ENCODE data around the gene STKLD1.

Gene STKLD1

DNA sequence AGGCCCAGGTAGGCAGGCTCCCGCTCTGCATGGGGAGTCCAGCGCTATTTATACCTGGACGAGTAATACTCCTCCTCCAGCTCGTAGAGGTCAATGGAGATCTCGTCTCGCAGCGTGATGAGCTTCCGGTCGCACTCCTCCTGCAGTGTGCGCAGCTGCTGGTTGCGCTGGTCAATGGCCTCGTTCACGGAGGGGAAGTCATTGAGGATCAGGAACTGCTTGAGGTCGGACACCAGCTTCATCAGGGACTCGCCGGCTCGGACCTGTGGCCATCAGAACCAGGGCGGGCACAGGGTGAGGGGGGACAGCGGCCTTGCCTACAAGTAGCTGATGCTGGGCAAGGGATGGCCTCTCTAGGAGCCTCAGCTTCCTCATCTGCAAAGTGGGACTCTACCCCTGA lies 32.1 kb upstream of the STKLD1 start:
- Histone ChIP-seq H3K27ac (no peak overlapping the region), H3K4me3 (IDR thresholded peaks at IDR 0.05; ENCODE audit: insufficient read depth, low read depth, low read length) (no peak overlapping the region), H3K79me2 (ENCODE audit: insufficient read depth, low read depth) (peaks cover 30% of the 10 kb centered on the region), H3K36me3 (ENCODE audit: insufficient read depth) (peaks cover 3% of the 10 kb centered on the region), H2AFZ (ENCODE audit: low read depth) (no peak overlapping the region), H3K27me3 (ENCODE audit: insufficient read depth, low read depth) (no peaks in the 10 kb centered on the region), H3K4me2 (no peak overlapping the region), H3K4me1 (ENCODE audit: low read depth, poor library complexity, severe bottlenecking) (peaks cover 9% of the 10 kb centered on the region), H4K20me1 (ENCODE audit: insufficient read depth) (no peaks in the 10 kb centered on the region), H3K9ac (no peak overlapping the region)
- TF ChIP-seq, protein P1, sequence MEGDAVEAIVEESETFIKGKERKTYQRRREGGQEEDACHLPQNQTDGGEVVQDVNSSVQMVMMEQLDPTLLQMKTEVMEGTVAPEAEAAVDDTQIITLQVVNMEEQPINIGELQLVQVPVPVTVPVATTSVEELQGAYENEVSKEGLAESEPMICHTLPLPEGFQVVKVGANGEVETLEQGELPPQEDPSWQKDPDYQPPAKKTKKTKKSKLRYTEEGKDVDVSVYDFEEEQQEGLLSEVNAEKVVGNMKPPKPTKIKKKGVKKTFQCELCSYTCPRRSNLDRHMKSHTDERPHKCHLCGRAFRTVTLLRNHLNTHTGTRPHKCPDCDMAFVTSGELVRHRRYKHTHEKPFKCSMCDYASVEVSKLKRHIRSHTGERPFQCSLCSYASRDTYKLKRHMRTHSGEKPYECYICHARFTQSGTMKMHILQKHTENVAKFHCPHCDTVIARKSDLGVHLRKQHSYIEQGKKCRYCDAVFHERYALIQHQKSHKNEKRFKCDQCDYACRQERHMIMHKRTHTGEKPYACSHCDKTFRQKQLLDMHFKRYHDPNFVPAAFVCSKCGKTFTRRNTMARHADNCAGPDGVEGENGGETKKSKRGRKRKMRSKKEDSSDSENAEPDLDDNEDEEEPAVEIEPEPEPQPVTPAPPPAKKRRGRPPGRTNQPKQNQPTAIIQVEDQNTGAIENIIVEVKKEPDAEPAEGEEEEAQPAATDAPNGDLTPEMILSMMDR (conservative IDR thresholded peaks at IDR 0.05; ENCODE audit: low read depth, low read length): no peak

DNA sequence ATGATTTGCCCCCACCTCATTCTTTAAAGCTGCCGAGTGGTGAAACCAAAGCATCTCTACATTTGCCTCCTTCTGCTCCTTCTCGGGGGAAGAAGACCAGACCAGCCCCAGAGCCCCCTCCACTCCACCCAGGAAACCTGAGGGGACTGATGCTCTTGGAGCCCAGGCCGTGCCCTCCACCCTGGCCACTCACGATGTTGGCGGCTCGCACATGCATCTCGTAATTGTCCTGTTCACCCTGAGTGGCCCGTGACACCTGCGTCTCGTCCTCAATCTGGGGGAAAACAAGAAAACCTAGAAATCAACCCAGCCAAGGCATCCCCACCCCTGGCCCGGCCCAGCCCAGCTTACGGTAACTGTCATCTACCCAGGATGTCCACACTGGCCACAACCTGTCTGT lies 31.2 kb upstream of the STKLD1 start:
- Histone ChIP-seq H3K9ac (no peak overlapping the region), H3K4me2 (no peak overlapping the region), H3K36me3 (ENCODE audit: insufficient read depth) (peaks cover 12% of the 10 kb centered on the region), H3K79me2 (ENCODE audit: insufficient read depth, low read depth) (peaks cover 38% of the 10 kb centered on the region), H3K4me3 (IDR thresholded peaks at IDR 0.05; ENCODE audit: insufficient read depth, low read depth, low read length) (no peak overlapping the region), H3K27ac (no peak overlapping the region), H3K4me1 (ENCODE audit: low read depth, poor library complexity, severe bottlenecking) (peaks cover 16% of the 10 kb centered on the region), H3K27me3 (ENCODE audit: insufficient read depth, low read depth) (no peaks in the 10 kb centered on the region), H2AFZ (ENCODE audit: low read depth) (no peak overlapping the region), H4K20me1 (ENCODE audit: insufficient read depth) (no peaks in the 10 kb centered on the region)
- TF ChIP-seq, protein P1 (conservative IDR thresholded peaks at IDR 0.05; ENCODE audit: low read depth, low read length): no peak

DNA sequence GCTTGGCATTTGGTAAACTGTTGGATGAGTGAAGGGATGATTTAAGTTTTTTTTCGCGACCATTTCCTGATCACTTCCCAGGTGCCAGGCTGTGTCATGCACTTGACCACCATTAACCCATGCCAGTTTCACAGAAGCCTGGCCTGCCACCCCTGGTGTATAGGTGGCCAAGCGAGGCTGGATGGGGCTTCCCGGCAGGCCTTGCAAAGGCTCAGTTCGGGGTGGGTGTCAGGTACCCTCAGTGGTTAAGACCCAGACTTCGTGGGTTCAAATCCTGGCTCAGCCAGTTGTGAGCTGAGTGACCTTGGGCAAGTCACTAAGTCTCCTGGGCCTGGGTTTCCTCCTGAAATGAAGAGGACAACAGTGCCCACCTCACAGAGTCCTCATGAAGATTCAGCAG lies 30.6 kb upstream of the STKLD1 start:
- Histone ChIP-seq H4K20me1 (ENCODE audit: insufficient read depth) (peaks cover 2% of the 10 kb centered on the region; the same call in 1 of the 2 replicates), H3K4me2 (no peak overlapping the region), H3K79me2 (ENCODE audit: insufficient read depth, low read depth) (peaks cover 38% of the 10 kb centered on the region), H3K4me3 (IDR thresholded peaks at IDR 0.05; ENCODE audit: insufficient read depth, low read depth, low read length) (no peak overlapping the region), H3K36me3 (ENCODE audit: insufficient read depth) (peaks cover 18% of the 10 kb centered on the region), H3K4me1 (ENCODE audit: low read depth, poor library complexity, severe bottlenecking) (peaks cover 20% of the 10 kb centered on the region), H3K27ac (no peak overlapping the region), H2AFZ (ENCODE audit: low read depth) (no peak overlapping the region), H3K9ac (no peak overlapping the region), H3K27me3 (ENCODE audit: insufficient read depth, low read depth) (no peaks in the 10 kb centered on the region)
- TF ChIP-seq, protein P1 (conservative IDR thresholded peaks at IDR 0.05; ENCODE audit: low read depth, low read length): no peak

DNA sequence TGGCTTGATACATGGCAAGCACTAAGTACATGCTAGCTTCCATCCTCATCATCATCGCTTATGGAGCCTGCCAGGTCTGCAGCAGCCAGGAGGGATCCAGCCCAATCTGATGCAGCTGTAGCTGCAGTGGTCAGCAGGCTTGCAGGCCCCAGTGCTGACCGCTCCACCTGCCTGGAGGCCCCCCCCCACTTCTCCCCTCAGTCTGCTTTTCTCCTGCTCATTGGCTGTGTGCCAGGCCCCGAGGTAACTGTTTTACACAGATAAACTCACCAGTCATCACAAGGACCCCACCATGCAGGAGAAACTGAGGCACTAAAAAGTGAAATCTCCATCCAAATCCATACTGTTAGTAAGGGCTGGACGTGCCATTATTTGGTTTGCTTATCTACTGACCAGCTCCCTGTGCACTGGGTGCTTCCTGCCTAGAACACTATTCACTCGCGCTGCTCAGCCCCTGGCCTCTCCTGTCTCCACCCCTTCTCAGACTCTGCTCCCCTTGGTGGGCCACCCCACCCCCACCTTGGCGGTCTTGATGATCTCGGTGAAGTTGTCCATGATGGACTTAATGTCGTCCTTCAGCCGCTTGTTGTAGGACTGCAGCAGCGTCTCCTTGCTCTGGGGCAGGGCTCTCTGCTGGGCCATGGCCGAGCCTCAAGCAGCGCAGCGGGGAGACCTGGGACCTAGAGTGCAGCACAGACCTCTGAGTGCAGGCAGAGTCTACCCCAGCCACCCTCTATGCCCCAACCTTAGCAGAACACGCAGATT lies 30.0 kb upstream of the STKLD1 start:
- Histone ChIP-seq H3K79me2 (ENCODE audit: insufficient read depth, low read depth) (peaks cover 38% of the 10 kb centered on the region), H3K4me1 (ENCODE audit: low read depth, poor library complexity, severe bottlenecking) (peaks cover 20% of the 10 kb centered on the region), H3K36me3 (ENCODE audit: insufficient read depth) (peaks cover 24% of the 10 kb centered on the region)

More for the DNA sequence above, 30.0 kb upstream of the STKLD1 start:
- peaks cover 7% of the 10 kb centered on the region; the same call in 1 of the 2 replicates for H4K20me1 ChIP-seq (ENCODE audit: insufficient read depth)
- peak overlapping the region; percentile 87 for H3K4me2 ChIP-seq
- H3K9ac ChIP-seq: no peak overlapping the region; the same call in 1 of the 2 replicates
- TF ChIP-seq, protein P1 (conservative IDR thresholded peaks at IDR 0.05; ENCODE audit: low read depth, low read length): no peak
- no peaks in the 10 kb centered on the region for H3K27me3 ChIP-seq (ENCODE audit: insufficient read depth, low read depth)
- H3K4me3 ChIP-seq (IDR thresholded peaks at IDR 0.05; ENCODE audit: insufficient read depth, low read depth, low read length): no peak overlapping the region
- H3K27ac ChIP-seq: no peak overlapping the region
- H2AFZ ChIP-seq (ENCODE audit: low read depth): no peak overlapping the region
